Large intestine (tissue), 3 donors: Measurements from ENCODE around the gene OOSP1. TPM values are rescaled to one million over a fixed set of nuclear protein-coding genes. Genes with fewer than 3 reads are reported as not detected.
A peak's percentile ranks its signal among the peaks of the same experiment; 100 is the strongest.

Experiments used
- DNase-seq, 2 donors: peaks; one replicate each; pipeline versions ENCODE4 v3.0.0 to v3.0.0-alpha.2; 2013
- H3K27ac ChIP-seq: one replicate; pipeline ENCODE4 v1.5.1; 2013; ENCODE audit warnings: low read length
- H3K27me3 ChIP-seq: 2 replicates; pipeline ENCODE4 v1.6.1; 2013; ENCODE audit warnings: low read length; ENCODE audit not compliant: control insufficient read depth, insufficient read depth
- H3K36me3 ChIP-seq: 2 replicates; pipeline ENCODE4 v1.6.1; 2013; ENCODE audit warnings: low read length; ENCODE audit not compliant: control insufficient read depth, insufficient read depth
- H3K4me1 ChIP-seq: one replicate; pipeline ENCODE4 v1.6.1; 2013; ENCODE audit warnings: low read length; ENCODE audit not compliant: control insufficient read depth, insufficient read depth
- H3K4me3 ChIP-seq: one replicate; pipeline ENCODE4 v1.5.1; 2013; ENCODE audit warnings: low read length
- H3K9me3 ChIP-seq: one replicate; pipeline ENCODE4 v1.6.1; 2013; ENCODE audit warnings: mild to moderate bottlenecking, low read depth, low read length, moderate library complexity; ENCODE audit not compliant: control insufficient read depth
- WGBS: methylation state at CpG from one replicate; pipeline ENCODE4 v1.1.5; 2013; ENCODE audit warnings: low lambda C conversion rate; ENCODE audit not compliant: insufficient coverage; 5-methylcytosine and 5-hydroxymethylcytosine counted together
- polyA plus RNA-seq: library from polyadenylated mRNA; unstranded; fragments of 120-200 nt; gene quantifications from one replicate; pipeline ENCODE4 v1.2.1, GENCODE V29; 2013

Gene OOSP1
- polyA plus RNA-seq, 1 donor, result not detected

DNA sequence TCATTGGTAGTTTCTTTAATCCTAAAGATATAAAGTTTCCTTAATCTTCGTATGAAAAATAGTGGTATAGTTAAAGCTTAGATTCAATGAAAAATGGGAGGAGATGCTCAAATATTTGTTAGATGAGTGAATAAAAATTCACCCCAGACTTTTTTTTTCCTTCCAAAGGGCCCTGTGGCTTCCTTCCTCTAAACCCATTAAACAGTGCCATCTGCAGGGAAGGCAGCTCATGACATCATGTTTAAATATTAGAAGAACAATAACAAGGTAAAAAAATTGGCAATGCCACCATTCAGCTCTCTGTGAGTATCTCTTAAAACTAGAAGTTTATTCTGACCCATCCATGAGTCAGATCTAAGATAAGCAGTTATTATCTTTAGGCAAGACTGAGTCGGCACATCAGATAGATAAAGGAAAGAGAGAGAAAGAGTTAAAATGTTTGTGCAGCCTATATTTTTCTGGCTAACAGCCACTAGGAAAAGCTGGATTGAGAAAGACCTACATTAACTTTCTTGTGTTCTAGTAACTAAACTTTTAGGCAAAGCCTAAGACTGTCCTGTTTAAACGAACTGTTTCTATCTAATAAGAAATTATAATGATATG, 19.1 kb upstream of the OOSP1 start:
- WGBS, result 20% methylated on average over 1 of the region's 3 CpGs
- H3K9me3 ChIP-seq, result peaks cover 9% of the 10 kb centered on the region
- no peaks in the 10 kb centered on the region for H3K4me1 ChIP-seq
- no peaks in the 10 kb centered on the region for H3K27me3 ChIP-seq
- H3K36me3 ChIP-seq, result no peaks in the 10 kb centered on the region
- H3K27ac ChIP-seq, result no peak overlapping the region
- no peak overlapping the region for H3K4me3 ChIP-seq
- peak in 1 of 2 donors; percentile 8 for DNase-seq

DNA sequence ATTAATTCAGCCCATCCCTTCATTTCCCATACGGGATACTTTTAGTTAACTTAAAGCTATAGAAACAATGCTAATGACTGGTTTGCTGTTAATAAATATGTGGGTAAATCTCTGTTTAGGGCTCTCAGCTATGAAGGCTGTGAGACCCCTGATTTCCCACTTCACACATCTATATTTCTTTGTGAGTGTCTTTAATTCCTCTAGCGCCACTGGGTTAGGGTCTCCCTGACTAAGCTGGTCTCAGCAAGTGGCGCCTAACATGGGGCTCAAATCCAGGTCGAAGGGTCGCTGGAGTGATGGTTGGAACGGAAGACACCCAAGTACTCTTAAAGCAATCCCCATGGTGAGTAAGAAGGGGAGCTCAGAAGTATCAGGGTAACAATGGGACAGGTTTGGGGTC, 14.4 kb upstream of the OOSP1 start:
- no peaks in the 10 kb centered on the region for H3K36me3 ChIP-seq
- WGBS, result no CpG with 5 or more reads among the region's 6 CpGs
- no peaks in the 10 kb centered on the region for H3K4me1 ChIP-seq
- no peak overlapping the region for H3K27ac ChIP-seq
- H3K4me3 ChIP-seq, result no peak overlapping the region
- no peaks in the 10 kb centered on the region for H3K27me3 ChIP-seq
- no peak for DNase-seq
- peaks cover 9% of the 10 kb centered on the region for H3K9me3 ChIP-seq

DNA sequence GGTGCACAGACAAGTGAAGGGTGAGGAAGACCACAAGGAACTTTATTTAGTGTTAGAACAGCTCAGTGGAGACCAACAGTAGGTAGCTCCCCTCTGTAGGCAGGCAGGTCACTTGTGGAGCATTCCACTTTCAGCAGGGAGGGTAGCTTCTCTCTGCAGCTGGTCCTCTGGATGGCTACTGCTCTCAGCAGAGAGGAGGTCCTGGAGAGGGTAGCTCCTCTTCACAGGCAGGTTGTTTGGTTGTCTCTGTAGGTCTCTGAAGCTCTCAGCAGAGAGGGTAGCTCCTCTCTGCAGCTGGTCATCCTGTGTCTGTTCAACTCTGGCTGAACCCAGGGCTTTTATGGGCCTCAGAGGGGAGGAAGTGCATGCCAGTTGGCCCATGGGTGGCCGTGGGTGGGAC, 6.5 kb upstream of the OOSP1 start:
- WGBS, result no CpG with 5 or more reads among the region's 1 CpG
- no peaks in the 10 kb centered on the region for H3K36me3 ChIP-seq
- H3K27me3 ChIP-seq, result no peaks in the 10 kb centered on the region
- no peak overlapping the region for H3K27ac ChIP-seq
- H3K4me1 ChIP-seq, result no peaks in the 10 kb centered on the region
- peaks cover 4% of the 10 kb centered on the region for H3K9me3 ChIP-seq
- H3K4me3 ChIP-seq, result no peak overlapping the region
- no peak for DNase-seq

GRCh38 chr11:59938718-59939117, 486 bp downstream of the OOSP1 start:
- no peak for DNase-seq

GRCh38 chr11:59939482-59939881, 1.2 kb downstream of the OOSP1 start:
- WGBS, result 92% methylated on average over 1 of the region's 2 CpGs
- no peak overlapping the region for H3K27ac ChIP-seq

More at GRCh38 chr11:59938718-59939117, 486 bp downstream of the OOSP1 start:
- WGBS, result 100% methylated on average over 3 of the region's 3 CpGs
- Histone ChIP-seq H3K27me3 (no peaks in the 10 kb centered on the region), H3K36me3 (no peaks in the 10 kb centered on the region), H3K4me1 (no peaks in the 10 kb centered on the region), H3K4me3 (no peak overlapping the region), H3K9me3 (no peaks in the 10 kb centered on the region), H3K27ac (no peak overlapping the region)

GRCh38 chr11:59941091-59941490, 2.9 kb downstream of the OOSP1 start:
- Histone ChIP-seq H3K4me1 (no peaks in the 10 kb centered on the region), H3K9me3 (no peaks in the 10 kb centered on the region), H3K4me3 (no peak overlapping the region), H3K27ac (no peak overlapping the region), H3K27me3 (no peaks in the 10 kb centered on the region), H3K36me3 (no peaks in the 10 kb centered on the region)
- 70% methylated on average over 2 of the region's 4 CpGs for WGBS
- DNase-seq, result no peak

More at GRCh38 chr11:59939482-59939881, 1.2 kb downstream of the OOSP1 start:
- DNase-seq, result no peak
- H3K36me3 ChIP-seq, result no peaks in the 10 kb centered on the region
- H3K4me1 ChIP-seq, result no peaks in the 10 kb centered on the region
- H3K9me3 ChIP-seq, result no peaks in the 10 kb centered on the region
- no peak overlapping the region for H3K4me3 ChIP-seq
- H3K27me3 ChIP-seq, result no peaks in the 10 kb centered on the region

DNA sequence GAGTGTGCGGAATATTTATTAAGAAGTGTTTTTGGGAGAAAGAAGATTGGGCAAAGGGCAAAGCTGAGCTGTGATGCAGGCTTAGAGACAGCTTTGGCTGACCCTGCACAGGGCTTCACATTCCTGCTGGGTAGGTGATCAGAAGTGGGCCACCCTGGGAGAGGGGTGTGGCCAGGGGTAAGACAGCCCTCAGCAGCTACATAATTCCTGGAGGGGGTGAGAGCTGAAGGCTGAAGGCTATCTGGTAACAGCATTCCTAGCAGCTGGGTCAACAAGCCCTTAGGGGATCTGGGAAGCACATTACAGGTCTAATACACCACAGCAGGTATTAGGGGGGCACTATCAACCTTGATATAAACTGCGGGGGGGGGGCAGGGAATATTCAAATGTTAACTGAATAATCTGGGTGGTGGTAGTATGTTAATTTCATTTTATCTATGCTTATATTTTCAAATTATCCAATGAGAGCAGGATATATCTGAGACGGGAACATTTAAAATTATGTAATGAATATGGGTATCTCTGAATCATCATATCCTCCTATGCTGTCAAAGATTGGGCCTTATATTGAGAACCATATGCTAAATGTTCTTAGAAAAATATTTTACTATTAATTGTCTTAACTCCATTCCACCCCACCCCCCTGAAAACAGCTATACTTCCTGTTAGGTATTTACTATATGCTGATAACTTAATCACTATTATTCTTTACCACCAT, 5.9 kb downstream of the OOSP1 start:
- Histone ChIP-seq H3K36me3 (no peaks in the 10 kb centered on the region), H3K4me3 (no peak overlapping the region), H3K27me3 (no peaks in the 10 kb centered on the region), H3K4me1 (no peaks in the 10 kb centered on the region), H3K27ac (no peak overlapping the region), H3K9me3 (no peaks in the 10 kb centered on the region)
- no peak for DNase-seq
- 80% methylated on average over 1 of the region's 3 CpGs for WGBS

DNA sequence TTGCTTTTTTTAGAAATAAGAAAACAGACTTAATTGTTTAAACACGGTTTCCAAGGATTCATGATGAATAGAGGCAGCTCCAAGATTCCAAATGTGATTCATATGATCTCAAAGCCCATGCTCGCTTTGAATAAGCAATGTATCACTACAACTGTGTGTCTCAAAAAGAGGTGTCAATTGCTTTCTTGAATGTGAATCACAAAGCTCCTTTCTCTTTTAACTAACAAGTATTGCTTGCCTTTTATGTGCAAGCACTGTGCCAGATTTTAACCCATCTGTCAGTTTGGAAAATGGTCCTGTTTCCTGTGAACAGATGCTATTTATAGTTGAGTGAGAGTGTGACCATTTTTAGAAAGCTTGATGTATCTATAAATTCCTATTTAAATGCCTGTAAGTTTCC, 6.5 kb downstream of the OOSP1 start:
- Histone ChIP-seq H3K4me3 (no peak overlapping the region), H3K9me3 (no peaks in the 10 kb centered on the region), H3K36me3 (no peaks in the 10 kb centered on the region), H3K4me1 (no peaks in the 10 kb centered on the region), H3K27me3 (no peaks in the 10 kb centered on the region), H3K27ac (no peak overlapping the region)
- no peak for DNase-seq
- WGBS, result 80% methylated on average over 1 of the region's 2 CpGs

GRCh38 chr11:59953463-59954218, 15.4 kb downstream of the OOSP1 start:
- H3K4me3 ChIP-seq, result no peak overlapping the region
- no peaks in the 10 kb centered on the region for H3K36me3 ChIP-seq
- WGBS, result no CpG with 5 or more reads among the region's 4 CpGs
- no peaks in the 10 kb centered on the region for H3K4me1 ChIP-seq
- no peaks in the 10 kb centered on the region for H3K9me3 ChIP-seq
- no peaks in the 10 kb centered on the region for H3K27me3 ChIP-seq
- H3K27ac ChIP-seq, result no peak overlapping the region
- no peak for DNase-seq

DNA sequence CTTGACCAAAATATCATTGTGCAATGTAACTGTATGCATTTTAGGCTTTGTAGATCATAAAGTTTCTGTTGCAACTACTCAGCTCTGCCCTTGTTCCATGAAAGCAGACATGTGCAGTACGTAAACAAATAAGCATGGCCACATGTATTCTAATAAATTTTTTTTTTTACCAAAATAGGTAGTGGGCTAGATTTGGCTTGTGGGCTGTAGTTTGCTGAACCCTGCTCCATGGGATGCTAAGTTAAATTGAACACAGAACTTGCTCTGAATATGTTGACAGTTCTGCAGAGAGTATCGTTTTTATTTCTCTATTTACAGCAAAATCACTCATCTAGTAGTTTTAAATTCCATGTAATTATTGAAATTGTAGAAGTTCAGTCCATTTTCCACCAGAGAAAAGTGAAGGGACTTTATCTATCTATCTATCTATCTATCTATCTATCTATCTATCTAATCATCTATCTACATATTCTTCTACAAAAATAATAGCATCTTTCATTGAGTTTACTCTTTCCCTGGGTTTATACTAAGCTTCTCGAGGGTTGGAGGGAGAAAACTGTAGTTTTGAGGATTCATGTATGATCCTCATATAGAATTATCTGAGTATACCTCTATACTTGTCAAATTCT, 16.1 kb downstream of the OOSP1 start:
- Histone ChIP-seq H3K36me3 (no peaks in the 10 kb centered on the region), H3K27ac (no peak overlapping the region), H3K4me3 (no peak overlapping the region), H3K9me3 (no peaks in the 10 kb centered on the region), H3K27me3 (no peaks in the 10 kb centered on the region), H3K4me1 (no peaks in the 10 kb centered on the region)
- WGBS, result 80% methylated on average over 1 of the region's 3 CpGs
- no peak for DNase-seq
